ENCODE measurements around the gene ARHGAP19.

GRCh38 chr10:97302088-97302791 lies 9.8 kb upstream of the ARHGAP19 start:
- TF ChIP-seq CTCF (IDR thresholded peaks at IDR 0.05; ENCODE audit: poor library complexity): no peak
- TF ChIP-seq EZH2 (IDR thresholded peaks at IDR 0.05; ENCODE audit: borderline replicate concordance): no peak
